ENCODE results near the gene BAK1. TPM values are rescaled to one million over a fixed set of nuclear protein-coding genes. Genes with fewer than 3 reads are reported as not detected.

The BAK1 gene
- total RNA-seq, 2 donors from 2014 or later, result 6.2 to 13.6 TPM

DNA sequence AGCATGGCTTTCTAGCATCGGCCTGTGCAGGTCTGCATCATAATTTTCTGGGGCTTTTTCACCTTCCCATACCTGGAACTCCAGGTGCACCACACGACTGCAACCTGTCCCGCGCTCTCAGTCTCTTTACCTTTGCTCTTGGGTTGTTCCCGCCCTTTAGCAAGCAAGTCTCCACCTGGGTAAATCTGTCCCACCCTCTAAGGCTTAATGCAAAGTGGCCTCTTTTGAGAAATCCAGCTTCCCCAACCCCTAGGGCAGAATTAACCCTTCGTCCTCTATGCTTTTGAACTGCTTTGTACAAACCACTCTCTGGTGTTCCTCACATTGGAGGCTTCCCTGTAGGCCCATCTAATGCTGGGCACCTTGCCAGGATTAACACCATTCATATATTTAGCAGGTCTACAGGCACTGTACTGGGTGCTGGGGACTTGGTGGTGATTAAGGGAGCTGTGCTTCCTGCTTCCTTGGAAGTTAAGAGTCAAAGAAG is 43.9 kb upstream of the BAK1 start:
- 93% methylated on average over 6 of the region's 6 CpGs for WGBS
- no peaks in the 10 kb centered on the region for H3K36me3 ChIP-seq
- no peaks in the 10 kb centered on the region for H3K27me3 ChIP-seq (replicated peaks; ENCODE audit: insufficient read depth)
- no peak overlapping the region for H3K27ac ChIP-seq
- H3K4me1 ChIP-seq (replicated peaks), result no peaks in the 10 kb centered on the region
- DNase-seq (ENCODE audit: low spot score), result no peak
- no peak overlapping the region for H3K4me3 ChIP-seq
- no peaks in the 10 kb centered on the region for H3K9me3 ChIP-seq
- TF ChIP-seq, protein P1, sequence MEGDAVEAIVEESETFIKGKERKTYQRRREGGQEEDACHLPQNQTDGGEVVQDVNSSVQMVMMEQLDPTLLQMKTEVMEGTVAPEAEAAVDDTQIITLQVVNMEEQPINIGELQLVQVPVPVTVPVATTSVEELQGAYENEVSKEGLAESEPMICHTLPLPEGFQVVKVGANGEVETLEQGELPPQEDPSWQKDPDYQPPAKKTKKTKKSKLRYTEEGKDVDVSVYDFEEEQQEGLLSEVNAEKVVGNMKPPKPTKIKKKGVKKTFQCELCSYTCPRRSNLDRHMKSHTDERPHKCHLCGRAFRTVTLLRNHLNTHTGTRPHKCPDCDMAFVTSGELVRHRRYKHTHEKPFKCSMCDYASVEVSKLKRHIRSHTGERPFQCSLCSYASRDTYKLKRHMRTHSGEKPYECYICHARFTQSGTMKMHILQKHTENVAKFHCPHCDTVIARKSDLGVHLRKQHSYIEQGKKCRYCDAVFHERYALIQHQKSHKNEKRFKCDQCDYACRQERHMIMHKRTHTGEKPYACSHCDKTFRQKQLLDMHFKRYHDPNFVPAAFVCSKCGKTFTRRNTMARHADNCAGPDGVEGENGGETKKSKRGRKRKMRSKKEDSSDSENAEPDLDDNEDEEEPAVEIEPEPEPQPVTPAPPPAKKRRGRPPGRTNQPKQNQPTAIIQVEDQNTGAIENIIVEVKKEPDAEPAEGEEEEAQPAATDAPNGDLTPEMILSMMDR (IDR thresholded peaks at IDR 0.05), result no peak
- TF ChIP-seq POLR2A (IDR thresholded peaks at IDR 0.05) (no peak), POLR2AphosphoS5 (IDR thresholded peaks at IDR 0.05) (no peak)
- intact Hi-C loops (cut with DNase I), result no loop called here

DNA sequence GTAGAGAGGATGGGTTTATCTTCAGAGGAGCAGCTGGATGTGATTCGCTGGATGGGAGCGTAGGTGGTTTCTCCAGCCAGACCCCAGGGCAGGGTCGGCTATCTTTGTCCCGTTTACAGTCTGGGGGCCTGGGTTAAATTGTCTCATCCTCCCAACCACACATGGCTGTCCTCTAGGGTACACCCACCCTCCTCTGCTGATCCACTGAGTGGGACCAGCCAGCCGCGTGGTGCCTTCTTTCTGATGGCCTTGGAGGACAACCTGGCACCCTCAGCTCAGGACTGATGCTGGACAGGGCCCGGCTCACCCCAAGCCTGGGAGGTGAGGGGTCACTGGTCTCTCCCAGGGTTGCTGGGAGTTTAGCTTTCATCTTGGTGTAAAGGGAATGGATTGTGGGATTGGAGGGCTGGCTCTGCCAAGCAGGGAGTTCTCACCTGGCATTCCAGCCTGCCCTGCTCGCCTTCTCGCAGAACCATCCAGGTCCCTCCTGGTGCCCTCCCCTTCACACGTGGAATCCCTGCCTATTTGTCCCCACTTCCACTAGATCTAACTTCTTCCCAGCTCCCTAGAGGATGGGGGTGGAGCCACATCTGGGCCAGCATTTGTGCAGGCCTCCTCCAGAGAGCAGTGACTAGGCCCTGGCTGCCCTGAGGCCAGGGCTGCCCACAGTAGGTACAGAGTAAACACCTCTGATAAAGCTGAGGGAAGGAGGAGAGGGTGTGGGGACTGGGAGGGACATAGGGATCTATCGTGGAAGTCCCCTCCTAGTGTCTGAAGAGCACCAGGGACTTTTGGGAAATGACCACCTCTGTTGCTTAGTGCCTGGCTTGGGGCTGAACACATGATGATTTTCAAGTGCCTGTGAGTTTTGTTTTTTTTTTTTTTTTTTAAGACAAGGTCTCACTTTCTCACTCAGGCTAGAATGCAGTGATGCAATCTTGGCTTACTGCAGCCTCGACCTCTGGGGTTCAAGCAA is 42.7 kb upstream of the BAK1 start:
- Histone ChIP-seq H3K27me3 (replicated peaks; ENCODE audit: insufficient read depth) (no peaks in the 10 kb centered on the region), H3K9me3 (no peaks in the 10 kb centered on the region), H3K4me1 (replicated peaks) (no peaks in the 10 kb centered on the region), H3K27ac (no peak overlapping the region), H3K36me3 (no peaks in the 10 kb centered on the region), H3K4me3 (peak overlapping the region in 1 of 2 donors; percentile 70)
- TF ChIP-seq POLR2A (IDR thresholded peaks at IDR 0.05) (no peak), POLR2AphosphoS5 (IDR thresholded peaks at IDR 0.05) (no peak)
- TF ChIP-seq, protein P1 (IDR thresholded peaks at IDR 0.05), result no peak
- DNase-seq (ENCODE audit: low spot score), result no peak
- 68% methylated on average over 12 of the region's 12 CpGs for WGBS
- intact Hi-C loops (cut with DNase I), result no loop called here

DNA sequence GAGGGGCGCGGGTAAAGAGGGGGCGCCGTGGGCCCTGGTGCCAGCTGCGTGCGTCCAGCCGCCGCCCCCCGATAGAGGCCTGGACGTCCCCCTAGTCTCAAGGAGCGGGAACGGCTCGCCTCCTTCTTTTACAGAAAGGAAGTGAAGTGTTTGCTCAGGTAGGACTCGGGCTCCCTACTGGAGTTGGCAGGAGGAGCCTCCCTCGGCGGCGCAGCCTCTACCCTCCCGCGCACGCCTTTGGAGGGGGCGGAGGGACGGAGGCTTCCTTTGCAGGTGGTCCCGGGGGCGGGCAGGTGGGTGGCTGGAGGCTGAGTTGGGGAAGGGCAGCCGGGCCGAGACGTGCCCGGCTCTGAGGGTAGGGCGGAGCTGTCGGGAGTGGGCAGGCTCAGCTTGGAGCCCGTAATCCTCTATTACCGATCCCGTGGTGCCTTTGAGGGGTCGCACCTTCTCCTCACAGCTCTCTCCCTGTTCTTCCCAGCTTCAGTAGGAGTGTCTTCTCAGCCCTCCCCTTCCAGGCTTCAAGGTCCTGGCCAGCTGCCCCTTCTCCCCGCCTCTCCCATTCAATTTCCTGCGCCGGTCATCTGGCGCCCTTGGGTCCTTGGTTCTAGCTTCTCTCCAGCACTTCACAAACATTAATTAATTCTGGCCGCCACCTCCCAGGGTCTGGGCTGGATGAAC is 41.8 kb upstream of the BAK1 start:
- Histone ChIP-seq H3K4me1 (replicated peaks) (no peaks in the 10 kb centered on the region), H3K4me3 (peak overlapping the region; percentile 59 to 70), H3K27me3 (replicated peaks; ENCODE audit: insufficient read depth) (no peaks in the 10 kb centered on the region), H3K27ac (peak overlapping the region; percentile 84 to 85), H3K9me3 (no peaks in the 10 kb centered on the region), H3K36me3 (no peaks in the 10 kb centered on the region)
- DNase-seq (ENCODE audit: low spot score), result peak; percentile 47
- TF ChIP-seq POLR2A (IDR thresholded peaks at IDR 0.05), result peak; percentile 26
- TF ChIP-seq, protein P1 (IDR thresholded peaks at IDR 0.05), result no peak
- peak; percentile 32 for TF ChIP-seq POLR2AphosphoS5 (IDR thresholded peaks at IDR 0.05)
- WGBS, result 13% methylated on average over 36 of the region's 39 CpGs
- intact Hi-C loops (cut with DNase I), result no loop called here

DNA sequence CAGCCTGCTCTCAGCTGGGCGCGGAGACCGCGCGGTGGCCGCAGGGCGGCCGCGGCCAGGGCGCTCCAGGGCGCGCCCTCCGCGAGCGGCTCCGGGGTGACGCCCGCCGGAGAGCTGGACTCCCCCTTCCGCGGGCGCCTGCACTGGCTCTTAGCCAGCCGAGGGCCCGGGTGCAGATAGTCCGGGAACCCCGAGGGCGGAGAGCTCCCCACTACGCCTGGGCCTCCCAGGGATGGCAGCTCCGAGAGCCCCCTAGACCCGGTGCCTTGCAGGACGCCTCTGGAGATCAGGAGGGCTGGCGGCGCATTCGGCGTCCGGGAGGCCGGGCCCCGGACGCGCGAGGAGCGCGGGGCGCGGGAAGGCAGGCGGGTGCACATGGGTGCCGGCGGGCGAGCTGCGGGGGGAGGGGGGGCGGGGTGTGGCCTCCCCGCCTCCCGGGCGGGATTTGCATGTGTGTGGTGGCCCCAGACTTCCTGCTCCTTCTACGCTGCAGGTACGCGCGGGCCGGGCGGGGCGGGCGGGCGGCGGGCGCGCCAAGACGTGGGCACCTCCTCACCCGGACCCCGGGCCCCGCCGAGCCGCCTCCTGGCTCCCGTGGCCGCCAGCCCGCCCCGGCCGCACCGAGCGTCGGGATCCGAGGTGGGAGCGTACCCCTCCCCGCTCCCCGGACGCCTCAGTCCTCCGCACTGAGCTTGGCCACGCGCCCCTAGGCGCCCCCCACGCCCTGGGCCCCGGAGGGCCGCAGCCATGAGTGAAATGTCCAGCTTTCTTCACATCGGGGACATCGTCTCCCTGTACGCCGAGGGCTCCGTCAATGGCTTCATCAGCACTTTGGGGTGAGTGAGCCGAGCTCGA is 41.0 kb upstream of the BAK1 start, which contains the start of gene ITPR3:
Gene ITPR3 (plus strand): TSS at position 467 of the 855 bp plus-strand sequence. CDS start 281 bp downstream, at position 748.
- intact Hi-C loops (cut with DNase I), result no loop called here
- Histone ChIP-seq H3K36me3 (no peaks in the 10 kb centered on the region), H3K27ac (peak within 1 kb of the TSS; percentile 84 to 85), H3K4me1 (replicated peaks) (no peaks in the 10 kb centered on the region), H3K9me3 (no peaks in the 10 kb centered on the region), H3K27me3 (replicated peaks; ENCODE audit: insufficient read depth) (no peaks in the 10 kb centered on the region), H3K4me3 (peak within 1 kb of the TSS; percentile 59 to 70)
- WGBS, result 1% methylated on average over 87 of the region's 99 CpGs
- peak; percentile 69 for DNase-seq (ENCODE audit: low spot score)
- TF ChIP-seq POLR2A (IDR thresholded peaks at IDR 0.05), result no peak
- TF ChIP-seq POLR2AphosphoS5 (IDR thresholded peaks at IDR 0.05), result no peak
- TF ChIP-seq, protein P1 (IDR thresholded peaks at IDR 0.05), result no peak

All from prostate gland (tissue), 2 donors.